Endothelial cell of umbilical vein (primary cell): ENCODE results near the gene EFCAB8. TPM values are rescaled to one million over a fixed set of nuclear protein-coding genes. Genes with fewer than 3 reads are reported as not detected.

Source experiments
- BruUV-seq: library from RNA; stranded (reverse); fragments of 400-500 nt; replicated peaks from 2 replicates; lab custom pipeline; 2021; lab: Mats Ljungman, UMichigan
- CTCF ChIA-PET: fragments of 300-600, 350-600 bp; sonication (Branson Sonifier 250); formaldehyde crosslinking; loops from one replicate; lab custom pipeline; 2021; ENCODE audit warnings: antibody characterized with exemption, inconsistent platforms; lab: Charles Lee
- POLR2A ChIA-PET: fragments of 300-600, 350-600 bp; sonication (Branson Sonifier 250); formaldehyde crosslinking; loops from one replicate; lab custom pipeline; 2021; ENCODE audit warnings: antibody characterized with exemption, inconsistent platforms; lab: Charles Lee
- DNase-seq: peaks from one replicate; pipeline ENCODE4 v3.0.0-alpha.2; 2011; ENCODE audit warnings: low read depth, low spot score
- FAIRE-seq: peaks from 2 replicates; lab custom pipeline; 2011; peaks lifted over from hg19 to GRCh38; lab: Jason Lieb, UNC
- H2AFZ ChIP-seq: 2 replicates; pipeline ENCODE4 v1.6.0; 2012; ENCODE audit warnings: low read depth, low read length, control low read depth, inconsistent platforms
- H3K27ac ChIP-seq: 2 replicates; pipeline ENCODE4 v1.5.1; 2011; ENCODE audit warnings: low read depth, mild to moderate bottlenecking, control low read depth, low read length, moderate library complexity; ENCODE audit not compliant: insufficient read depth
- H3K27me3 ChIP-seq, 2 experiments: 2 replicates each; pipeline versions ENCODE4 v1.6.0 to v1.6.1; 2011; ENCODE audit warnings: low read length in 2 of 2, mixed read lengths in 1 of 2; ENCODE audit not compliant: control insufficient read depth in 2 of 2, insufficient read depth in 2 of 2
- H3K36me3 ChIP-seq, 2 experiments: 2 replicates in 1 of 2; 3 replicates in 1 of 2; pipeline ENCODE4 v1.5.1; 2011; ENCODE audit warnings: low read length in 2 of 2, mild to moderate bottlenecking in 1 of 2, moderate library complexity in 1 of 2; ENCODE audit not compliant: control insufficient read depth in 2 of 2, insufficient read depth in 2 of 2; ENCODE audit errors: extremely low read depth in 1 of 2
- H3K4me1 ChIP-seq: 3 replicates; pipeline ENCODE4 v1.5.1; 2011; ENCODE audit warnings: mild to moderate bottlenecking, low read length; ENCODE audit not compliant: control insufficient read depth, insufficient read depth; ENCODE audit errors: extremely low read depth
- H3K4me2 ChIP-seq: 2 replicates; pipeline ENCODE4 v1.6.1; 2011; ENCODE audit warnings: low read length, control low read depth, mixed read lengths; ENCODE audit not compliant: insufficient read depth
- H3K4me3 ChIP-seq, 3 experiments: fragments of 200-600 bp in 1 of 3; sonication (generic), shearing (Covaris generic) in 1 of 3; replicated peaks in 1 of 3; 2 replicates each; pipeline ENCODE4 v1.5.1; 2011 to 2016; ENCODE audit warnings: control low read depth in 3 of 3, low read length in 3 of 3, mild to moderate bottlenecking in 2 of 3, inconsistent platforms in 1 of 3, low read depth in 1 of 3, moderate library complexity in 1 of 3; ENCODE audit not compliant: insufficient read depth in 1 of 3
- H3K79me2 ChIP-seq: 2 replicates; pipeline ENCODE4 v1.6.0; 2012; ENCODE audit warnings: low read length, inconsistent platforms; ENCODE audit not compliant: control insufficient read depth, insufficient read depth
- H3K9ac ChIP-seq: replicated peaks from 2 replicates; pipeline ENCODE3; 2011; ENCODE audit warnings: low read length, control low read depth; ENCODE audit not compliant: insufficient read depth; ENCODE audit errors: extremely low read depth
- H3K9me1 ChIP-seq: replicated peaks from 3 replicates; pipeline ENCODE4 v1.6.0; 2011; ENCODE audit warnings: mild to moderate bottlenecking, low read length; ENCODE audit not compliant: control insufficient read depth, insufficient read depth; ENCODE audit errors: extremely low read depth
- H3K9me3 ChIP-seq: replicated peaks from 2 replicates; pipeline ENCODE4 v1.5.1; 2012; ENCODE audit warnings: low read length, inconsistent platforms; ENCODE audit not compliant: control insufficient read depth, insufficient read depth
- H4K20me1 ChIP-seq: replicated peaks from 2 replicates; pipeline ENCODE3; 2011; ENCODE audit warnings: mild to moderate bottlenecking, low read length; ENCODE audit not compliant: control insufficient read depth, insufficient read depth; ENCODE audit errors: extremely low read depth
- CTCF ChIP-seq, 2 donors: IDR thresholded peaks; 1 replicate in 1 of 2; 2 replicates in 1 of 2; pipeline ENCODE4 v1.5.1; 2011; ENCODE audit warnings: low read length in 2 of 2, mild to moderate bottlenecking in 2 of 2, moderate library complexity in 2 of 2, control low read depth in 1 of 2, inconsistent platforms in 1 of 2, low read depth in 1 of 2; ENCODE audit not compliant: insufficient read depth in 1 of 2; ENCODE audit errors: extremely low read depth in 1 of 2
- EZH2 ChIP-seq: IDR thresholded peaks from 2 replicates; pipeline ENCODE4 v1.6.1; 2012; ENCODE audit warnings: borderline replicate concordance, low read depth, mild to moderate bottlenecking, moderate library complexity, low read length, inconsistent platforms; ENCODE audit not compliant: severe bottlenecking
- FOS ChIP-seq: IDR thresholded peaks from 2 replicates; pipeline ENCODE4 v1.6.1; 2011; ENCODE audit warnings: mild to moderate bottlenecking, low read length, moderate library complexity, borderline replicate concordance; ENCODE audit not compliant: insufficient read depth
- GATA2 ChIP-seq: IDR thresholded peaks from 2 replicates; pipeline ENCODE4 v1.7.0; 2011; ENCODE audit warnings: low read depth, mild to moderate bottlenecking, moderate library complexity, mixed read lengths, low read length; ENCODE audit not compliant: insufficient read length, insufficient read depth
- JUN ChIP-seq: IDR thresholded peaks from 2 replicates; pipeline ENCODE4 v1.6.1; 2011; ENCODE audit warnings: borderline replicate concordance, low read depth; ENCODE audit not compliant: insufficient read length, insufficient read depth
- MAX ChIP-seq: IDR thresholded peaks from 2 replicates; pipeline ENCODE4 v1.6.1; 2011; ENCODE audit not compliant: insufficient read depth, insufficient read length
- MYC ChIP-seq: IDR thresholded peaks from one replicate; pipeline ENCODE4 v1.6.1; 2011; ENCODE audit warnings: mild to moderate bottlenecking, low read depth, low read length
- POLR2A ChIP-seq: IDR thresholded peaks from 2 replicates; pipeline ENCODE4 v1.6.1; 2012; ENCODE audit warnings: low read depth, mild to moderate bottlenecking, control low read depth, low read length
- POLR2AphosphoS5 ChIP-seq: IDR thresholded peaks from 2 replicates; pipeline ENCODE4 v1.6.1; 2012; ENCODE audit warnings: low read depth, mild to moderate bottlenecking, control low read depth, low read length, moderate library complexity; ENCODE audit not compliant: insufficient read depth
- dilution Hi-C: fragments of 300-500 bp; cut with MboI; formaldehyde crosslinking; loops from one replicate; pipeline ENCODE4 v1.15.0; 2019; ENCODE audit warnings: low sequenced_read_pairs; ENCODE audit not compliant: extremely low pct_ligation_motif_present
- intact Hi-C: fragments of 100-400 bp; cut with micrococcal nuclease; formaldehyde crosslinking; loops from one replicate; pipeline ENCODE4 v1.10.0; 2022
- polyA plus RNA-seq, 4 experiments: library from polyadenylated mRNA; depleted of rRNA in 3 of 4; stranded (reverse) in 3 of 4; unstranded in 1 of 4; fragments of >200 nt; gene quantifications; 2 replicates each; pipeline versions ENCODE4 v1.2.1 to v1.2.3, GENCODE V29; 2011 to 2012; ENCODE audit warnings: missing spikeins in 1 of 4
- total RNA-seq: library from RNA; stranded (reverse); gene quantifications from 2 replicates; pipeline ENCODE4 v1.2.3, GENCODE V29; 2021

EFCAB8 gene
- total and polyA plus RNA-seq, 2 donors (not counting 3 experiments of a cell fraction or from before 2014, with no cell fraction given) = 0.01 to 0.31 TPM

GRCh38 chr20:32849577-32849976 is 9.1 kb upstream of the EFCAB8 start:
- no peaks in the 10 kb centered on the region for H3K27me3 ChIP-seq
- FAIRE-seq = no peak
- no peak for TF ChIP-seq MAX
- no peak for TF ChIP-seq CTCF (IDR thresholded peaks at IDR 0.05; ENCODE audit: extremely low read depth in 1 of 2, insufficient read depth in 1 of 2, low read depth in 1 of 2, low read length in 2 of 2)
- no peak for TF ChIP-seq JUN
- TF ChIP-seq POLR2A = no peak
- no peak for TF ChIP-seq GATA2
- no peak for TF ChIP-seq POLR2AphosphoS5
- no peak for TF ChIP-seq MYC
- TF ChIP-seq EZH2 = no peak
- no peak for TF ChIP-seq FOS
- intact Hi-C loops = no loop called here
- ChIA-PET CTCF (no interaction called here), POLR2A (no interaction called here)
- H3K9me1 ChIP-seq = no peaks in the 10 kb centered on the region
- no peak overlapping the region for H3K4me3 ChIP-seq
- no TSS peak for BruUV-seq
- H3K9me3 ChIP-seq = no peaks in the 10 kb centered on the region
- dilution Hi-C loops = no loop called here
- H3K27ac ChIP-seq = no peak overlapping the region
- no peak overlapping the region for H3K4me2 ChIP-seq
- DNase-seq = no peak
- no peaks in the 10 kb centered on the region for H3K4me1 ChIP-seq
- H3K36me3 ChIP-seq = peaks cover 14 to 23% of the 10 kb centered on the region in 2 experiments
- H2AFZ ChIP-seq = no peak overlapping the region
- H4K20me1 ChIP-seq = peaks cover 3% of the 10 kb centered on the region
- H3K79me2 ChIP-seq = peaks cover 21% of the 10 kb centered on the region
- H3K9ac ChIP-seq = no peak overlapping the region
